ENCODE results near the gene ASXL1.

- TF ChIP-seq TAF1 (IDR thresholded peaks at IDR 0.05; ENCODE audit: borderline replicate concordance, insufficient read depth, low read length): no peak
- TF ChIP-seq POLR2AphosphoS5 (IDR thresholded peaks at IDR 0.05; ENCODE audit: low read depth, low read length): no peak
Observed at GRCh38 chr20:32364554-32365208, 6.5 kb downstream of the ASXL1 start.

Data from PFSK-1 (cell line).